Activated CD4-positive, alpha-beta T cell treated with anti-CD3 and anti-CD28 coated beads, Interleukin-2, amount 10 ng/mL, durations not matched to agents 7 days and 5 days (primary cell): ENCODE measurements around the gene POLH. TPM values are rescaled to one million over a fixed set of nuclear protein-coding genes. Genes with fewer than 3 reads are reported as not detected.

Source experiments
- CTCF ChIA-PET: fragments of 350-600 bp; sonication (Branson Sonifier 250); formaldehyde crosslinking; loops from one replicate; lab custom pipeline; 2021; ENCODE audit warnings: antibody characterized with exemption; lab: Charles Lee
- POLR2A ChIA-PET: fragments of 350-600 bp; sonication (Branson Sonifier 250); formaldehyde crosslinking; loops from one replicate; lab custom pipeline; 2021; ENCODE audit warnings: antibody characterized with exemption; lab: Charles Lee
- DNase-seq: peaks from one replicate; pipeline ENCODE4 v3.0.0-alpha.2; 2020
- H3K27ac Mint-ChIP-seq: one replicate; pipeline ENCODE4 v1.8.0; 2021; ENCODE audit warnings: mild to moderate bottlenecking, moderate library complexity, mixed read lengths
- H3K27me3 Mint-ChIP-seq: one replicate; pipeline ENCODE4 v1.8.0; 2021; ENCODE audit warnings: mixed read lengths
- H3K36me3 Mint-ChIP-seq: one replicate; pipeline ENCODE4 v1.8.0; 2021; ENCODE audit warnings: low read depth, mixed read lengths
- H3K4me1 Mint-ChIP-seq: one replicate; pipeline ENCODE4 v1.8.0; 2021; ENCODE audit warnings: mixed read lengths
- H3K4me3 Mint-ChIP-seq: one replicate; pipeline ENCODE4 v1.8.0; 2021; ENCODE audit warnings: mild to moderate bottlenecking, moderate library complexity, mixed read lengths
- H3K9me3 Mint-ChIP-seq: one replicate; pipeline ENCODE4 v1.8.0; 2021; ENCODE audit warnings: mixed read lengths
- total RNA-seq, 2 experiments: library from RNA; stranded (reverse); gene quantifications; one replicate each; pipeline ENCODE4 v1.2.3, GENCODE V29; 2021

POLH gene
- total RNA-seq, 2 experiments from 2014 or later, result 80.3 to 87.0 TPM

- Mint-ChIP-seq H3K27ac (no peak overlapping the region), H3K4me3 (no peak overlapping the region), H3K36me3 (peaks cover 56% of the 10 kb centered on the region), H3K4me1 (peaks cover 7% of the 10 kb centered on the region), H3K9me3 (no peaks in the 10 kb centered on the region), H3K27me3 (no peaks in the 10 kb centered on the region)
- no peak for DNase-seq
- POLR2A ChIA-PET, result no interaction called here
- CTCF ChIA-PET, result interaction anchor here (0.6 to 1.4 kb wide), 2 partner anchors 12 to 380 kb away, joined by 3 to 4 read pairs; no protein-coding TSS in a partner anchor
Measured at GRCh38 chr6:43608807-43609206, 32.8 kb downstream of the POLH start.

- Mint-ChIP-seq H3K27me3 (no peaks in the 10 kb centered on the region), H3K27ac (no peak overlapping the region), H3K36me3 (peaks cover 55% of the 10 kb centered on the region), H3K4me1 (peaks cover 7% of the 10 kb centered on the region), H3K4me3 (no peak overlapping the region), H3K9me3 (no peaks in the 10 kb centered on the region)
- ChIA-PET POLR2A (no interaction called here), CTCF (interaction anchor here (1.4 kb wide), 1 partner anchor 11 kb away, joined by 3 read pairs; no protein-coding TSS in a partner anchor)
- no peak for DNase-seq
Measured at GRCh38 chr6:43609402-43609801, 33.4 kb downstream of the POLH start.

GRCh38 chr6:43610431-43610830 is 34.4 kb downstream of the POLH start:
- Mint-ChIP-seq H3K36me3 (peaks cover 56% of the 10 kb centered on the region), H3K27ac (no peak overlapping the region), H3K9me3 (no peaks in the 10 kb centered on the region)

GRCh38 chr6:43613721-43614395 is 37.9 kb downstream of the POLH start:
- H3K4me3 Mint-ChIP-seq, result no peak overlapping the region
- H3K27ac Mint-ChIP-seq, result no peak overlapping the region
- peaks cover 52% of the 10 kb centered on the region for H3K36me3 Mint-ChIP-seq
- no peaks in the 10 kb centered on the region for H3K27me3 Mint-ChIP-seq
- H3K9me3 Mint-ChIP-seq, result no peaks in the 10 kb centered on the region
- no peak for DNase-seq
- POLR2A ChIA-PET, result no interaction called here
- CTCF ChIA-PET, result interaction anchor here (0.9 to 2.0 kb wide), 5 partner anchors 11 to 74 kb away, joined by 3 to 4 read pairs (median 3); no protein-coding TSS in a partner anchor
- peaks cover 2% of the 10 kb centered on the region for H3K4me1 Mint-ChIP-seq

More at GRCh38 chr6:43610431-43610830, 34.4 kb downstream of the POLH start:
- H3K4me3 Mint-ChIP-seq, result no peak overlapping the region
- ChIA-PET POLR2A (no interaction called here), CTCF (interaction anchor here (1.1 kb wide), 1 partner anchor 10 kb away, joined by 3 read pairs; no protein-coding TSS in a partner anchor)
- H3K27me3 Mint-ChIP-seq, result no peaks in the 10 kb centered on the region
- DNase-seq, result no peak
- peaks cover 7% of the 10 kb centered on the region for H3K4me1 Mint-ChIP-seq

- peaks cover 48% of the 10 kb centered on the region for H3K36me3 Mint-ChIP-seq
- H3K9me3 Mint-ChIP-seq, result no peaks in the 10 kb centered on the region
- H3K27ac Mint-ChIP-seq, result no peak overlapping the region
- ChIA-PET CTCF (interaction anchor here (0.9 to 2.0 kb wide), 5 partner anchors 11 to 74 kb away, joined by 3 to 4 read pairs (median 3); no protein-coding TSS in a partner anchor), POLR2A (no interaction called here)
- H3K27me3 Mint-ChIP-seq, result no peaks in the 10 kb centered on the region
- H3K4me1 Mint-ChIP-seq, result no peaks in the 10 kb centered on the region
- H3K4me3 Mint-ChIP-seq, result no peak overlapping the region
- DNase-seq, result no peak
Measured at GRCh38 chr6:43614396-43614730, 38.4 kb downstream of the POLH start.

- Mint-ChIP-seq H3K4me3 (no peak overlapping the region), H3K4me1 (no peaks in the 10 kb centered on the region), H3K27ac (no peak overlapping the region), H3K36me3 (peaks cover 50% of the 10 kb centered on the region), H3K27me3 (no peaks in the 10 kb centered on the region), H3K9me3 (no peaks in the 10 kb centered on the region)
- ChIA-PET CTCF (interaction anchor here (0.5 to 1.5 kb wide), 4 partner anchors 9 to 299 kb away, joined by 3 to 4 read pairs (median 4); no protein-coding TSS in a partner anchor), POLR2A (interaction anchor here (0.6 kb wide), 1 partner anchor 11 kb away, joined by 3 read pairs; no protein-coding TSS in a partner anchor)
- DNase-seq, result no peak
Measured at GRCh38 chr6:43616725-43617472, 40.9 kb downstream of the POLH start.

GRCh38 chr6:43621078-43621835 is 45.3 kb downstream of the POLH start:
- CTCF ChIA-PET, result no interaction called here
- peaks cover 4% of the 10 kb centered on the region for H3K4me1 Mint-ChIP-seq
- no peaks in the 10 kb centered on the region for H3K9me3 Mint-ChIP-seq
- DNase-seq, result no peak
- no peak overlapping the region for H3K27ac Mint-ChIP-seq
- H3K4me3 Mint-ChIP-seq, result no peak overlapping the region
- H3K36me3 Mint-ChIP-seq, result peaks cover 58% of the 10 kb centered on the region
- no peaks in the 10 kb centered on the region for H3K27me3 Mint-ChIP-seq
- POLR2A ChIA-PET, result no interaction called here

GRCh38 chr6:43621836-43622180 is 45.8 kb downstream of the POLH start:
- H3K4me1 Mint-ChIP-seq, result peaks cover 9% of the 10 kb centered on the region
- no peak for DNase-seq
- H3K27ac Mint-ChIP-seq, result peak overlapping the region; percentile 50
- H3K27me3 Mint-ChIP-seq, result no peaks in the 10 kb centered on the region
- H3K9me3 Mint-ChIP-seq, result no peaks in the 10 kb centered on the region
- ChIA-PET POLR2A (no interaction called here), CTCF (no interaction called here)
- H3K36me3 Mint-ChIP-seq, result peaks cover 58% of the 10 kb centered on the region
- H3K4me3 Mint-ChIP-seq, result no peak overlapping the region

- POLR2A ChIA-PET, result no interaction called here
- Mint-ChIP-seq H3K27me3 (no peaks in the 10 kb centered on the region), H3K4me1 (peaks cover 17% of the 10 kb centered on the region), H3K27ac (peak overlapping the region; percentile 50), H3K9me3 (no peaks in the 10 kb centered on the region), H3K36me3 (peaks cover 59% of the 10 kb centered on the region), H3K4me3 (no peak overlapping the region)
- DNase-seq, result no peak
- CTCF ChIA-PET, result no interaction called here
Measured at GRCh38 chr6:43622541-43622940, 46.6 kb downstream of the POLH start.

GRCh38 chr6:43623880-43624785 is 48.1 kb downstream of the POLH start:
- H3K27me3 Mint-ChIP-seq, result no peaks in the 10 kb centered on the region
- H3K27ac Mint-ChIP-seq, result no peak overlapping the region
- ChIA-PET POLR2A (no interaction called here), CTCF (interaction anchor here (1.3 kb wide), 1 partner anchor 10 kb away, joined by 4 read pairs; no protein-coding TSS in a partner anchor)
- no peak overlapping the region for H3K4me3 Mint-ChIP-seq
- no peak for DNase-seq
- peaks cover 61% of the 10 kb centered on the region for H3K36me3 Mint-ChIP-seq
- H3K9me3 Mint-ChIP-seq, result no peaks in the 10 kb centered on the region
- peaks cover 27% of the 10 kb centered on the region for H3K4me1 Mint-ChIP-seq

GRCh38 chr6:43624786-43625288 is 48.9 kb downstream of the POLH start:
- Mint-ChIP-seq H3K9me3 (no peaks in the 10 kb centered on the region), H3K4me1 (peaks cover 28% of the 10 kb centered on the region), H3K27me3 (no peaks in the 10 kb centered on the region), H3K27ac (no peak overlapping the region), H3K4me3 (no peak overlapping the region), H3K36me3 (peaks cover 61% of the 10 kb centered on the region)
- ChIA-PET POLR2A (no interaction called here), CTCF (interaction anchor here (1.3 kb wide), 1 partner anchor 11 kb away, joined by 4 read pairs; no protein-coding TSS in a partner anchor)
- DNase-seq, result no peak
